Neuron (in vitro differentiated cells): ENCODE measurements around the gene C8G.

Source experiments
- H2AFZ ChIP-seq: one replicate; pipeline ENCODE4 v1.6.1; 2013; ENCODE audit warnings: low read depth, mild to moderate bottlenecking, inconsistent platforms, low read length, moderate library complexity
- H3K27me3 ChIP-seq: one replicate; pipeline ENCODE4 v1.6.1; 2013; ENCODE audit warnings: low read length; ENCODE audit not compliant: insufficient read depth
- H3K36me3 ChIP-seq: one replicate; pipeline ENCODE4 v1.6.1; 2013; ENCODE audit warnings: low read length; ENCODE audit not compliant: insufficient read depth
- H3K4me1 ChIP-seq: one replicate; pipeline ENCODE4 v1.6.1; 2013; ENCODE audit warnings: low read length; ENCODE audit not compliant: insufficient read depth
- H3K4me3 ChIP-seq: 2 replicates; pipeline ENCODE4 v1.5.1; 2013; ENCODE audit warnings: mild to moderate bottlenecking, low read length, moderate library complexity
- H3K9me3 ChIP-seq: one replicate; pipeline ENCODE4 v1.6.1; 2013; ENCODE audit warnings: low read length

C8G gene

GRCh38 chr9:136939996-136940525, 5.0 kb upstream of the C8G start:
- Histone ChIP-seq H3K4me3 (no peak overlapping the region), H2AFZ (no peak overlapping the region), H3K36me3 (peaks cover 38% of the 10 kb centered on the region), H3K4me1 (peaks cover 5% of the 10 kb centered on the region), H3K27me3 (no peaks in the 10 kb centered on the region), H3K9me3 (peaks cover 2% of the 10 kb centered on the region)

DNA sequence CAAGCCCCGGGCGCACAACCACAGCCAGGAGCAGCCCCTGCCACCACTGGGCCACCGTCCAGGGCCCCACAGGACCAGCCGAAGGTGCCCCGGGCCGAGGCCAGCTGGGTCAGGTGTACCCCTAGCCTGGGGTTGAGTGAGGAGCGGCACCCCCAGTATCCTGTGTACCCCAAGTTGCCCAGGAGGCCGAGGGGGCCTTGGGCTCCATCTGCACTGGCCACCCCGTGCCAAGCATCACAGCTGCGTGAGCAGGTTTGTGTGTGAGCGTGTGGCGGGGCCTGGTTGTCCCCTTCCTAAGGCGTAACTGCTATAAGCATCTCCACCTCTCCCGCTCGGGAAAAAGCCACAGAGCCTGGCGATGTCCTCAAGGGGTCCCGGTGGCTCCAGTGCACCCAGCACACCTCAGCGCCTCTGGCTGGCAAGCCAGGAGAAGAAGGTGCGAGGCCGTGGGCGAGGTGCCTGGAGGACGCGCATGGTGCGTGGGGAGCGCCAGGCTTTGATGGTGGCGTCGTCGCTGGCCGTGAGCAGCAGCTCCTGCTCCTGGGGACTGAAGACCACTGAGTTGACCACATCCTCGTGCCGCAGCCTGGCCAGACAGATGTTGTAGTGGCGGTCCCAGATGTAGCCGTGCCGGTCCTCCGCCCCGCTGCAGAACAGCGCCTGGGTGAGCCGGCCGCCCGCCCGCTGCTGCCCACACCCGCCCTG, 4.4 kb upstream of the C8G start:
- Histone ChIP-seq H2AFZ (no peak overlapping the region), H3K9me3 (peaks cover 2% of the 10 kb centered on the region), H3K4me1 (peaks cover 5% of the 10 kb centered on the region), H3K4me3 (no peak overlapping the region), H3K27me3 (no peaks in the 10 kb centered on the region), H3K36me3 (peaks cover 38% of the 10 kb centered on the region)

DNA sequence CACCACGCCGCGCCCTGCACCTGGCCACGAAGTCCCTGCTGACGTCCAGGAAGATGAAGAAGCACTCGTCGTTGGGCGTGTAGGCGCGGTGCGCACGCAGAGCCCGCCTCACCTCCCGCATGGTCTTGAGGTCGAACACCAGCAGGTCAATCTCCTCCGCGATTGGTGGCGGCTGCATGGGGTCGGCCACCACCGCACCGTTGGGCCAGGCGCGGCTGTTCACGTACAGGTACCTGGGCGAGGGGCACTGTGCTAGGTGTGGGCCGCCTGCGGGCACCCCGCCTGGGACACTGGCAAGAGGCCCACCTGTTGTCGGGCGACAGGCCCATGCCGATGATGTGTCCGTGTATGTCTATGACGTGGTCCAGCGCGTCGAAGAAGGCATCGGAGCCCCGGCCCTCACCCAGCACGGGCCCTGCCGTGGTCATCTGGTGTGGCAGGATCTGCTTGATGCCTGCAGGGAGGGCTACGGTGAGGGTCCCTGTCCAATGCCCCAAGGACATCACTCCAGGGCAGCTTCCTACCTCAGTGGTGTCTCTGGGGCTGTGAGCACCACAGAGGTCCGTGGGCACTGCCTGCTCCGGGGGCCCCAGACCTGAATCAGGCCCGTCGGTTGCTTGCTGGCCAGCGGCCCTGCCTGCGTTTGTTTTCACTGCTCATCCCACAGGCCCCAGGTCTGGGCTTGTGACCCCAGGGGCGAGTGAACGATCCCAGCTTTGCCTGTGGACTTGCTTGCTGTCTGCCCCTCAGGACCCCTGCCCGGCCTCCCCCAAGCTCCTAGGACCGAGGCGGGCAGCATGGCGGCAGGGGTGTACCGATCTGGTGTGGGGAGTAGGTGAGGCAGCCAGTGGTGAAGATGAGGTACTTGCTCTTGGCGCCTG, 3.6 kb upstream of the C8G start:
- Histone ChIP-seq H3K4me1 (peaks cover 5% of the 10 kb centered on the region), H2AFZ (no peak overlapping the region), H3K9me3 (peaks cover 2% of the 10 kb centered on the region), H3K4me3 (no peak overlapping the region), H3K27me3 (no peaks in the 10 kb centered on the region), H3K36me3 (peaks cover 38% of the 10 kb centered on the region)

GRCh38 chr9:136942112-136942880, 2.7 kb upstream of the C8G start:
- Histone ChIP-seq H2AFZ (no peak overlapping the region), H3K36me3 (peaks cover 38% of the 10 kb centered on the region), H3K27me3 (no peaks in the 10 kb centered on the region), H3K4me1 (peaks cover 5% of the 10 kb centered on the region), H3K4me3 (no peak overlapping the region), H3K9me3 (peaks cover 2% of the 10 kb centered on the region)

DNA sequence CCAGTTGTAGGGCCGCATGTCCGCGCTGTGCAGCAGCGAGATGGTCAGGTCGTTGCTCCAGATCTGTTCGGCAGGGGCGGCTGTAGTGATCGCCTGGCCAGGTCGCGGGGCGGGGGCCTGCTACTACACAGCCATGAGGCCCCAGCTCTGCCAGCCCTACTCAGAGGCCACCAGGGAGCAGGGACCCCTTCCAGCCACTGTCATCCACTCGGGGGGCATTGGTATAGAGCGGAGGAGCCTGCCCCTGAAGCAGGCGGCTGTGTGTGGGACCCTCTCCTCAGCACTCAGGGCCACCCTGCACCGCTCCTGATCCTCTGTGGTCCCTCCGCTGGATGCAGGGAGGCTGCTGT, 2.2 kb upstream of the C8G start:
- peaks cover 5% of the 10 kb centered on the region for H3K4me1 ChIP-seq
- H3K36me3 ChIP-seq, result peaks cover 38% of the 10 kb centered on the region
- H3K4me3 ChIP-seq, result no peak overlapping the region
- no peaks in the 10 kb centered on the region for H3K9me3 ChIP-seq
- no peak overlapping the region for H2AFZ ChIP-seq
- H3K27me3 ChIP-seq, result no peaks in the 10 kb centered on the region

DNA sequence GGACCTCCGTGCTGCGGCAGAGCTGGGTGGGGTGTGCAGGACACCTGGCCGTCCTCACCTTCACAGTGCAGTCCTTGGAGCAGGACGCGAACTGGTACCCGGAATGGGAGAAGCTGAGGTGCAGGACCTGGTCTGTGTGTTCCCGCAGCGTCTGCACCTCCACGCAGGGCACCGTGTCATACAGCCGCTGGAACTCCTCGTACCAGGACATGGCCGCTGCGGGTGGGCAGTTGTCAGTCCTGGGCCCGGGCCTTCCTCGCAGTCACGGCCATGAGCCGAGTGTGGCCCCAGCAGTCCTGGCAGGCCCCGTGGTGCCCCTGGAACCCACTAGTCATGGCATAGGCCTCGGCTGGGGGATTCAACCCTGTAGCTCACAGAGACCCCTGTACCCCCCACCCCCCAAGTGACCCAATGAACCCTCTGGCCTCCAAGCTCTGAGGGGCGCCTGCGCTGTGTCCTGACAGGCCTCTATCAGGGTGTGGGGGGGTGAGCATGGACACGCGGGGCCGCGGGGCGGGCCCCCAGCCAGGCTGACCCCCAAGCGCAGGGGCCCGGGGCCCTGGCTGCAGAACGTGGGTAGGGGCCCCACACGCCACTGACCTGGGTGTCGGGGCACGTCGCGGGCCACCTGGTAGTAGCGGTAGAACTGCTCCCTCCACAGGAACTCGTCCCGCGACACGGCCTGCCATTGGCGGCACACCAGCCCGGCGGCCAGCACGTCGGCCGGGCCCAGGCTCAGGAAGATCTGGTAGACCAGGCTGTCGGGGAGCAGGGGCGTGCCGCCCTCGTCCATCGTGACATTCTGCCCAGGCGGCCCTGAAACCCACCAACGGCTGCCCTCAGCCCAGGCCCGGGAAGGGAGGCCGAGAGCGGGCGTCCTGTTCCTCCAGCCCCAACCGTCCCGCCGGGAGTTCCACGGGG, 1.5 kb upstream of the C8G start:
- Histone ChIP-seq H3K4me1 (peaks cover 5% of the 10 kb centered on the region), H3K9me3 (no peaks in the 10 kb centered on the region), H3K27me3 (no peaks in the 10 kb centered on the region), H3K36me3 (peaks cover 38% of the 10 kb centered on the region), H3K4me3 (peak overlapping the region; percentile 87), H2AFZ (peak overlapping the region; percentile 4)

DNA sequence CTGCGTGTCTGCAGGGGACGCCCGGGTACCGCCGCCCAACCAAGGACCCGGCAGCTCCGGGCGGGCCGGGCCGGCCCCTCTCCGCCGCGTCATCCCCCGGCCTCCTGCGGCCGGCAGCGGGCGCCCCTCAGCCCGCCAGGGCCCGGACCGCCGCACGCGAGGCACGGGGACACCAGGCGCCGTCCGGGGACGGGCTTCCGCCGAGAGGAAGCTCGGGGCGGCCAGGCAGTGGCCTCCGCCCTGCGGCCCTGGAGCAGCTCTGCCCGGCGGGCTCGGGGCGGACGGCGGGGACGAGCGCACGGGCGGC, 878 bp upstream of the C8G start:
- Histone ChIP-seq H3K9me3 (no peaks in the 10 kb centered on the region), H3K4me3 (peak overlapping the region; percentile 87), H3K27me3 (no peaks in the 10 kb centered on the region), H2AFZ (peak overlapping the region; percentile 4), H3K4me1 (peaks cover 5% of the 10 kb centered on the region), H3K36me3 (peaks cover 35% of the 10 kb centered on the region)

GRCh38 chr9:136945333-136946227, 537 bp downstream of the C8G start:
- H3K27me3 ChIP-seq, result no peaks in the 10 kb centered on the region
- no peak overlapping the region for H2AFZ ChIP-seq
- H3K9me3 ChIP-seq, result no peaks in the 10 kb centered on the region
- peaks cover 22% of the 10 kb centered on the region for H3K36me3 ChIP-seq
- H3K4me3 ChIP-seq, result no peak overlapping the region
- peaks cover 8% of the 10 kb centered on the region for H3K4me1 ChIP-seq

- H3K4me1 ChIP-seq, result peaks cover 11% of the 10 kb centered on the region
- no peak overlapping the region for H2AFZ ChIP-seq
- no peaks in the 10 kb centered on the region for H3K27me3 ChIP-seq
- H3K9me3 ChIP-seq, result no peaks in the 10 kb centered on the region
- no peak overlapping the region for H3K4me3 ChIP-seq
- peaks cover 15% of the 10 kb centered on the region for H3K36me3 ChIP-seq
Measured at GRCh38 chr9:136946228-136947027, 1.4 kb downstream of the C8G start.

DNA sequence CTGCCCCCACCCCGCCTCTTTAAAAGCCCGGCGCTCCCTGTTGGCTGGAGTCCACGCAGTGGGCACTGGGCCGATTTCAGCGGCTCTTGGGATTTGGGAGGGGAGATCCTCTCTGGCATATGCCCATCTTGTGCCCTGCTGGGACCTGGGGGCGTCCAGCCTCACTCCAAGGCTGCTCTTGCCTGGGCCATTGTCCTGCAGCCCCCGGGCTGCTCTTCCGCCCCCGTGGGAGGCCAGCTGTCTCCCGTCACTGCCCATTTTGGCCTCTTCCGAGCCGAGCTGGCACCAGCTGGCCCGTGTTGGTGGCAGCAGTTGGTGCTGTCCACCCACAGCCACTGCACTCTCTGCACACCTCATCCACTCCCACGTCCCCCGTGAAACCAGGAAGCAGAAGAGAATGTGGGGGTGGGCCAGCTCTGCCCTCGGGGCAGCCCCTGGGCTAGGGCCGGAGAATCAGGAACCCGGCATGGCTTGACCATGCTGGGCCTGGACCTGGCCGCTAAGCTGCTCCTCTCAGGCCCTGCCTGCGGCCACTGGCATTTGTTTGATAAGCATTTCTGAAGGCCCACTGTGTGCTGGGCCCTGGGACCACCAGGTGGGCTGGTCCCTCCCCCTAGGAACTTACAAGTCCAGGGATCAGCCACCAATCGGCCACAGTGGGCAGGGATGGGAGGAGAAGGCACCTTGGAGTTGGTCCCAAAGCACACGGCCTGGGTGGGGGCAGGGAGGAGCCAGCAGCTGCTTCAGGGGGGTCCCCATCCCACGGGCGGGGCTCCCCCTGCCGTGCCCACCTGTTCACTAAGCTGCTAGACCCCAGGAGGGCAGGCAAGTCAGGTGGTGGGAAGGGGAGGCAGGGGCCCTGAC, 2.2 kb downstream of the C8G start:
- H3K9me3 ChIP-seq, result no peaks in the 10 kb centered on the region

More for the DNA sequence above, 2.2 kb downstream of the C8G start:
- H3K27me3 ChIP-seq, result no peaks in the 10 kb centered on the region
- no peak overlapping the region for H2AFZ ChIP-seq
- H3K4me3 ChIP-seq, result no peak overlapping the region
- H3K36me3 ChIP-seq, result peaks cover 7% of the 10 kb centered on the region
- peaks cover 12% of the 10 kb centered on the region for H3K4me1 ChIP-seq
